Ascending aorta (tissue), 2 donors: Measurements from ENCODE around the gene DENND1B. TPM values are rescaled to one million over a fixed set of nuclear protein-coding genes. Genes with fewer than 3 reads are reported as not detected.

Experiments used
- DNase-seq, 2 donors: peaks; one replicate each; pipeline ENCODE4 v3.0.0-alpha.2; 2019; ENCODE audit warnings: low spot score in 2 of 2
- H3K27ac ChIP-seq, 2 donors: fragments of 200-600 bp; sonication (generic); one replicate each; pipeline ENCODE4 v1.5.1; 2016 to 2017; ENCODE audit warnings: mild to moderate bottlenecking in 1 of 2
- H3K27me3 ChIP-seq: fragments of 200-600 bp; sonication (generic); one replicate; pipeline ENCODE4 v1.5.1; 2017
- H3K36me3 ChIP-seq, 2 donors: fragments of 200-600 bp; sonication (generic); one replicate each; pipeline ENCODE4 v1.5.1; 2016
- H3K4me1 ChIP-seq, 2 donors: fragments of 200-600 bp; sonication (generic); one replicate each; pipeline ENCODE4 v1.5.1; 2016 to 2017; ENCODE audit warnings: mild to moderate bottlenecking in 1 of 2
- H3K4me3 ChIP-seq, 2 donors: fragments of 200-600 bp; sonication (generic); one replicate each; pipeline ENCODE4 v1.5.1; 2016 to 2017; ENCODE audit warnings: mild to moderate bottlenecking in 1 of 2
- H3K9me3 ChIP-seq, 2 donors: fragments of 200-600 bp; sonication (generic); one replicate each; pipeline ENCODE4 v1.5.1; 2016
- intact Hi-C: fragments of 100-400 bp; cut with DNase I; formaldehyde crosslinking; loops from one replicate; pipeline ENCODE4 v1.15.1; 2023
- total RNA-seq: library from RNA; depleted of rRNA; stranded (reverse); fragments of >200 nt; gene quantifications from one replicate; pipeline ENCODE4 v1.1.0, GENCODE V29; 2016
- TF ChIP-seq, protein P1 (sequence below), 3 experiments: fragments of 200-600 bp in 2 of 3; fragments of 450-650 bp in 1 of 3; sonication (generic) in 2 of 3; IDR thresholded peaks; one replicate each; pipeline ENCODE4 v1.5.1; 2016 to 2019; ENCODE audit warnings: antibody characterized with exemption in 3 of 3, mild to moderate bottlenecking in 1 of 3, moderate library complexity in 1 of 3

The DENND1B gene
- total RNA-seq, 1 donor from 2014 or later, result 12.2 TPM

- H3K9me3 ChIP-seq, result peaks cover 0 to 8% of the 10 kb centered on the region in 2 donors
- no peaks in the 10 kb centered on the region for H3K4me1 ChIP-seq
- H3K27me3 ChIP-seq, result no peaks in the 10 kb centered on the region
- TF ChIP-seq, protein P1, sequence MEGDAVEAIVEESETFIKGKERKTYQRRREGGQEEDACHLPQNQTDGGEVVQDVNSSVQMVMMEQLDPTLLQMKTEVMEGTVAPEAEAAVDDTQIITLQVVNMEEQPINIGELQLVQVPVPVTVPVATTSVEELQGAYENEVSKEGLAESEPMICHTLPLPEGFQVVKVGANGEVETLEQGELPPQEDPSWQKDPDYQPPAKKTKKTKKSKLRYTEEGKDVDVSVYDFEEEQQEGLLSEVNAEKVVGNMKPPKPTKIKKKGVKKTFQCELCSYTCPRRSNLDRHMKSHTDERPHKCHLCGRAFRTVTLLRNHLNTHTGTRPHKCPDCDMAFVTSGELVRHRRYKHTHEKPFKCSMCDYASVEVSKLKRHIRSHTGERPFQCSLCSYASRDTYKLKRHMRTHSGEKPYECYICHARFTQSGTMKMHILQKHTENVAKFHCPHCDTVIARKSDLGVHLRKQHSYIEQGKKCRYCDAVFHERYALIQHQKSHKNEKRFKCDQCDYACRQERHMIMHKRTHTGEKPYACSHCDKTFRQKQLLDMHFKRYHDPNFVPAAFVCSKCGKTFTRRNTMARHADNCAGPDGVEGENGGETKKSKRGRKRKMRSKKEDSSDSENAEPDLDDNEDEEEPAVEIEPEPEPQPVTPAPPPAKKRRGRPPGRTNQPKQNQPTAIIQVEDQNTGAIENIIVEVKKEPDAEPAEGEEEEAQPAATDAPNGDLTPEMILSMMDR (IDR thresholded peaks at IDR 0.05), result no peak
- no peaks in the 10 kb centered on the region for H3K36me3 ChIP-seq
- no peak overlapping the region for H3K4me3 ChIP-seq
- intact Hi-C loops, result no loop called here
- H3K27ac ChIP-seq, result no peak overlapping the region
- DNase-seq, result no peak
Observed at GRCh38 chr1:197801111-197801482, 25.8 kb upstream of the DENND1B start.

GRCh38 chr1:197800379-197801110 lies 25.3 kb upstream of the DENND1B start:
- intact Hi-C loops, result no loop called here
- Histone ChIP-seq H3K27me3 (no peaks in the 10 kb centered on the region), H3K27ac (no peak overlapping the region), H3K4me1 (no peaks in the 10 kb centered on the region), H3K9me3 (peaks cover 0 to 8% of the 10 kb centered on the region in 2 donors), H3K4me3 (no peak overlapping the region), H3K36me3 (no peaks in the 10 kb centered on the region)
- no peak for DNase-seq
- TF ChIP-seq, protein P1 (IDR thresholded peaks at IDR 0.05), result no peak

- H3K27me3 ChIP-seq, result no peaks in the 10 kb centered on the region
- no peak overlapping the region for H3K4me3 ChIP-seq
- no peak overlapping the region for H3K27ac ChIP-seq
- H3K36me3 ChIP-seq, result no peaks in the 10 kb centered on the region
- intact Hi-C loops, result no loop called here
- H3K9me3 ChIP-seq, result peaks cover 0 to 8% of the 10 kb centered on the region in 2 donors
- no peak for DNase-seq
- TF ChIP-seq, protein P1 (IDR thresholded peaks at IDR 0.05), result no peak
- H3K4me1 ChIP-seq, result no peaks in the 10 kb centered on the region
Observed at GRCh38 chr1:197799271-197799670, 24.0 kb upstream of the DENND1B start.

GRCh38 chr1:197798492-197798891 lies 23.2 kb upstream of the DENND1B start:
- TF ChIP-seq, protein P1 (IDR thresholded peaks at IDR 0.05), result no peak
- Histone ChIP-seq H3K27me3 (no peaks in the 10 kb centered on the region), H3K9me3 (peaks cover 0 to 8% of the 10 kb centered on the region in 2 donors), H3K36me3 (no peaks in the 10 kb centered on the region), H3K4me1 (no peaks in the 10 kb centered on the region), H3K4me3 (no peak overlapping the region), H3K27ac (no peak overlapping the region)
- intact Hi-C loops, result no loop called here
- DNase-seq, result no peak

DNA sequence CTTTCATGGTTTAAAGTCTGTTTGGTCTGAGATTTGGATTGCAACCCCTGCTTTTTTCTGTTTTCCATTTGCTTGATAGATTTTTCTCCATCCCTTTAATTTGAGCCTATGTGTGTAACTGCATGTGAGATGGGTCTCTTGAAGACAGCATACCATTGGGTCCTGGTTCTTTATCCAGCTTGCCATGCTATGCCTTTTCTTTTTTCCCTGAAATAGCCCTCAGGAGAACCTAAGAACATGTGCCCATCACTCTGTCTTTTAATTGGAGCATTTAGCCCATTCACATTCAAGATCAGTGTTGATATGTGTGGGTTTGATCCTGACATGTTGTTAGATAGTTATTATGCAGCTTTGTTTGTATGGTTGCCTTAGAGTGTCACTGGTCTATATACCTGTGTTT lies 21.7 kb upstream of the DENND1B start:
- H3K4me1 ChIP-seq, result no peaks in the 10 kb centered on the region
- no peak for DNase-seq
- H3K4me3 ChIP-seq, result no peak overlapping the region
- TF ChIP-seq, protein P1 (IDR thresholded peaks at IDR 0.05), result no peak
- intact Hi-C loops, result no loop called here
- peaks cover 0 to 8% of the 10 kb centered on the region in 2 donors for H3K9me3 ChIP-seq
- no peak overlapping the region for H3K27ac ChIP-seq
- no peaks in the 10 kb centered on the region for H3K27me3 ChIP-seq
- no peaks in the 10 kb centered on the region for H3K36me3 ChIP-seq
